AG09319 (cell line): ENCODE measurements around the gene ZFP1.

Source experiments
- DNase-seq: peaks from one replicate; pipeline ENCODE4 v3.0.0-alpha.2; 2010; ENCODE audit warnings: low read depth; ENCODE audit errors: extremely low read depth
- TF ChIP-seq, protein P1 (sequence below): IDR thresholded peaks from 2 replicates; pipeline ENCODE4 v1.5.1; 2011; ENCODE audit warnings: low read depth, mild to moderate bottlenecking, inconsistent platforms, low read length, moderate library complexity

The ZFP1 gene

DNA sequence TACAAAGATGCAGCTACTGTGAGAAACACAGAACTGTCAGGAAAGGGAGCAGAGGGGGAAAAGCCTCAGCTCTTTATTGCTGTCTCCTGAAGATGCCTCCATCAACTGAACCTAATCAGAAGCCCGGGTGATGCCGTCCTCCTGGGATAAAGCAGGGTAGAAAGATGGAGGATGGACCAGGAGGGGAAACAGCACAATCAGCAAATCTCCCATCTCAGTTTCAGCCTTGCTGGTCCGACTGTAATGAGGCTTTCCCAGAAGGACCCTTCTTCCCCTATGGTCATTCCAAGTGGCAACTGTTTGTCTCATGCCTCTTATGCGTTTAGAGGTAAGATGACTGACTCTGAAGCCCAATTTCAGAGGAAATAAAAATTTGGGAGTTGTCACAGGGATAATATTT, 24.3 kb downstream of the ZFP1 start:
- TF ChIP-seq, protein P1, sequence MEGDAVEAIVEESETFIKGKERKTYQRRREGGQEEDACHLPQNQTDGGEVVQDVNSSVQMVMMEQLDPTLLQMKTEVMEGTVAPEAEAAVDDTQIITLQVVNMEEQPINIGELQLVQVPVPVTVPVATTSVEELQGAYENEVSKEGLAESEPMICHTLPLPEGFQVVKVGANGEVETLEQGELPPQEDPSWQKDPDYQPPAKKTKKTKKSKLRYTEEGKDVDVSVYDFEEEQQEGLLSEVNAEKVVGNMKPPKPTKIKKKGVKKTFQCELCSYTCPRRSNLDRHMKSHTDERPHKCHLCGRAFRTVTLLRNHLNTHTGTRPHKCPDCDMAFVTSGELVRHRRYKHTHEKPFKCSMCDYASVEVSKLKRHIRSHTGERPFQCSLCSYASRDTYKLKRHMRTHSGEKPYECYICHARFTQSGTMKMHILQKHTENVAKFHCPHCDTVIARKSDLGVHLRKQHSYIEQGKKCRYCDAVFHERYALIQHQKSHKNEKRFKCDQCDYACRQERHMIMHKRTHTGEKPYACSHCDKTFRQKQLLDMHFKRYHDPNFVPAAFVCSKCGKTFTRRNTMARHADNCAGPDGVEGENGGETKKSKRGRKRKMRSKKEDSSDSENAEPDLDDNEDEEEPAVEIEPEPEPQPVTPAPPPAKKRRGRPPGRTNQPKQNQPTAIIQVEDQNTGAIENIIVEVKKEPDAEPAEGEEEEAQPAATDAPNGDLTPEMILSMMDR: no peak
- no peak for DNase-seq

DNA sequence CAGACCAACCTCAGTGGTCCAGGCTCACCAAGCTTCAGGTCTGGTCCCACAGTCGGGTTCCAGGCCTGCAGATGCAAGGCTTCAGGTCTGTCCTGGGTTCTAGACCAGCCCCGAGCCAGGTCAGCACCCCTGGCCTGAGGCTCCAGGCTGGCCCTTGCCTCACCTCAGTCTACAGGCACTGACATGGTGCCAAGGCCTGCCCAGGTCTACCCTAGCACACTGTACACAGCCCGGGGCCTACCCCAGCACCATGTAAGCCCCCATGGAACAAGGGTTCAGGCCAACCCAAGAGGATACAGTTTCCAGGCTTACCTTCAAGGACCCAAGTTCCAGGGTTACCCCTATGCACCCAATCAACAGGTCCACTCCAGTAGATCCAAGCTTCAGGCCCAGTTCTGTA, 26.8 kb downstream of the ZFP1 start:
- TF ChIP-seq, protein P1: no peak
- no peak for DNase-seq

DNA sequence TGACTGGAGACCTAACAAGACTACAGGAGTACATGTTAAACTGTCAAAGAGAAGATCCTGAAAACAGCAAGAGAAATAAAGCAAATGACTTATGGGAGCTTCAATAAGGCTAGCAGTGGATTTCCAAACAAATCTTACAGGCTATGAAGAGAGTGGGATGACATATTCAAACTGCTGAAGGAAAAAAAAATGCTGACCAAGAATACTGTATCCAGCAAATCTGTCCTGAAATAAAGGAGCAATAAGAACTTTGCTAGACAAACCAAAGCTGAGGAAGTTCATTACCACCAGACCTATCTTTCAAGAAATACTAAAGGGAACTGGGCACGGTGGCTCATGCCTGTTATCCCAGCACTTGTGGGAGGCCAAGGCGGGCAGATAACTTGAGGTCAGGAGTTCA, 28.6 kb downstream of the ZFP1 start:
- TF ChIP-seq, protein P1: no peak

DNA sequence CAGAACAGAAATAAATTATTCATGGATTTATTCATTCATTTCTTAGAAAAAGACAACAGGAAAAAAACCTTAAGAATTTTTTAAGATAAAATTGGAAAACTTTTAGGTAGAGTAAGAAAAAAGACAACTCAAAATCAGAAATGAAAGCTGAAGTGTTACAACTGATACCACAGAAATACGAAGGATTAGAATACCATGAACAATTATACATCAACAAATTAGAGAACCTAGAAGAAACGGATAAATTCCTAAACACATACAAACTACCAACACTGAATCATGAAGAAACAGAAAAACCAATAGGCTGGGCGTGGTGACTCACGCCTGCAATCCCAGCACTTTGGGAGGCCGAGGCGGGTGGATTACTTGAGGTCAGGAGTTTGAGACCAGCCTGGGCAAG, 30.9 kb downstream of the ZFP1 start:
- no peak for DNase-seq
- TF ChIP-seq, protein P1: no peak

More for the DNA sequence above, 28.6 kb downstream of the ZFP1 start:
- no peak for DNase-seq

DNA sequence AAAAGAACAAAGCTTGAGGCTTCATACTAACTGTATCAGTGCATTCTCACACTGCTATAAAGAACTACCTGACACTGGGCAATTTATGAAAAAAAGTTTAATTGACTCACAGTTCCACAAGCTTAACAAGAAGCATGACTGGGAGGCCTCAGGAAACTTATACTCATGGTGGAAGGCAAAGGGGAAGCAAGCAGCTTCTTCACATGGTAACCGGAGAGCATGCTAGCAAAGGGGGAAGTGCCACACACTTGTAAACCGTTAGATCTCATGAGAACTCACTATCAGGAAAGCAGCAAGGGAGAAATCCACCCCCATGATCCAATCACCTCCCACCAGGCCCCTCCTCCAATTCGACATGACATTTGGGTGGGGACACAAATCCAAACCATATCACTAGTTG, 33.3 kb downstream of the ZFP1 start:
- DNase-seq: no peak

DNA sequence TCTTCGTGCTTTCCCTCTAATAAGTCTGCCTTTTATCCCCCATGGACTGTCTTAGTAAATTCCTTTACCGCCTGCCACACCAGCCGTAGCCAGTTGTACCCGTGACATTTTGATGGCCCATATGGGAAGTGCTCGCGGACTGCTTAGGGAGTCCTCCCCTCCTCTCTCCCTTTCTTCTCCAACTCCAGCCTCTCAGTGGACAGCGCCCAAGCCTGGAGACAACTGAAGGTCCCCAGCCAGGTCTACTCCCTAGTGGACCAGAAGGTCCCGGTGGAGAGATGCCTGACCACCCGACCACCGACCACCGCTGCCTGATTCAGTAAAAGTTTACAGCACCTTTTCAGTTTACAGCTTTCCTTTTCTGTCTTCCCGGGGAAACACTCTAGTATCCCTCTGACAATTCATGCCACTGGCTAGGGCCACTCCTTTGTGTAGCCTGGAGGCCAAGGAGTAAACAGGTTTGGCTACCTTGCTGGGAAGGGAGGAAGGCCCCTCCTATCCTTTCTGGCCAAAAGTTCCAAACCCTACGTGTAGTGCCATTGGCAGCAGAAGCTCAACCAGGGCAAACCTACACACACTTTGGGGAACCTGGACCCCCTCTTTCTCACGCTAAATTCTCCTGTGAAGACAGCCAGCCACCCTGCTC, 40.6 kb downstream of the ZFP1 start:
- TF ChIP-seq, protein P1: no peak
- no peak for DNase-seq

More for the DNA sequence above, 33.3 kb downstream of the ZFP1 start:
- TF ChIP-seq, protein P1: no peak

DNA sequence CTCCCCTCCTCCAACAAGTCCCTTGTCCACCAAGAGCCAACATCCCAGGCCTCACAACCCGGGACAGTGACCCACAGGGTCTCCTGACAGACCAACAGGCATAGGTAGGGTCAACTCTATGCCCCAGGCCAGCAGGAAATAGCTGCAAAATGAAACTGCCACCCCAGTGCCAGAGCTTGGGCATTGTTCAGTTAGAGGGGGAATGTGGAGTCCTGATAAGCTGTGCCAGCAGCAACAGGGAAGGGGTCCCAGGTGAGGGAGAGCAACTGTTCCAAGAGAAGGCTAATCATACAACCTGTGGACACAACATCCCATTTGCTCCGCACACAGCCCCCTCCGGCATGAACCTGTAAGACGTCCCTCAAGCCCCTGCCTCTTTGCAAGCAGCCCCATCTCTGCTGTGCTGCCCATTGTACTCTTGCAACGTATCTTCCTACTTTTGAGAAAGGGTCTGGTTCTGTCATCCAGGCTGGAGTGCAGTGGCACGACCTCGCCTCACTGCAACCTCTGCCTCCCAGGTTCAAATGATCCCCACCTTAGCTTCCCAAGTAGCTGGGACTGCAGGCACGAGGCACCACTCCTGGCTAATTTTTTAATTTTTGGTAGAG, 41.4 kb downstream of the ZFP1 start:
- no peak for DNase-seq
- TF ChIP-seq, protein P1: no peak
